Endothelial cell of umbilical vein (primary cell): ENCODE results near the gene MYO18A. TPM values are rescaled to one million over a fixed set of nuclear protein-coding genes. Genes with fewer than 3 reads are reported as not detected.

ENCODE experiments used
- BruUV-seq: library from RNA; stranded (reverse); fragments of 400-500 nt; replicated peaks from 2 replicates; lab custom pipeline; 2021; lab: Mats Ljungman, UMichigan
- CTCF ChIA-PET: fragments of 300-600, 350-600 bp; sonication (Branson Sonifier 250); formaldehyde crosslinking; loops from one replicate; lab custom pipeline; 2021; ENCODE audit warnings: antibody characterized with exemption, inconsistent platforms; lab: Charles Lee
- POLR2A ChIA-PET: fragments of 300-600, 350-600 bp; sonication (Branson Sonifier 250); formaldehyde crosslinking; loops from one replicate; lab custom pipeline; 2021; ENCODE audit warnings: antibody characterized with exemption, inconsistent platforms; lab: Charles Lee
- DNase-seq: peaks from one replicate; pipeline ENCODE4 v3.0.0-alpha.2; 2011; ENCODE audit warnings: low read depth, low spot score
- FAIRE-seq: peaks from 2 replicates; lab custom pipeline; 2011; peaks lifted over from hg19 to GRCh38; lab: Jason Lieb, UNC
- H2AFZ ChIP-seq: 2 replicates; pipeline ENCODE4 v1.6.0; 2012; ENCODE audit warnings: low read depth, low read length, control low read depth, inconsistent platforms
- H3K27ac ChIP-seq: 2 replicates; pipeline ENCODE4 v1.5.1; 2011; ENCODE audit warnings: low read depth, mild to moderate bottlenecking, control low read depth, low read length, moderate library complexity; ENCODE audit not compliant: insufficient read depth
- H3K27me3 ChIP-seq, 2 experiments: 2 replicates each; pipeline versions ENCODE4 v1.6.0 to v1.6.1; 2011; ENCODE audit warnings: low read length in 2 of 2, mixed read lengths in 1 of 2; ENCODE audit not compliant: control insufficient read depth in 2 of 2, insufficient read depth in 2 of 2
- H3K36me3 ChIP-seq, 2 experiments: 2 replicates in 1 of 2; 3 replicates in 1 of 2; pipeline ENCODE4 v1.5.1; 2011; ENCODE audit warnings: low read length in 2 of 2, mild to moderate bottlenecking in 1 of 2, moderate library complexity in 1 of 2; ENCODE audit not compliant: control insufficient read depth in 2 of 2, insufficient read depth in 2 of 2; ENCODE audit errors: extremely low read depth in 1 of 2
- H3K4me1 ChIP-seq: 3 replicates; pipeline ENCODE4 v1.5.1; 2011; ENCODE audit warnings: mild to moderate bottlenecking, low read length; ENCODE audit not compliant: control insufficient read depth, insufficient read depth; ENCODE audit errors: extremely low read depth
- H3K4me2 ChIP-seq: 2 replicates; pipeline ENCODE4 v1.6.1; 2011; ENCODE audit warnings: low read length, control low read depth, mixed read lengths; ENCODE audit not compliant: insufficient read depth
- H3K4me3 ChIP-seq, 3 experiments: fragments of 200-600 bp in 1 of 3; sonication (generic), shearing (Covaris generic) in 1 of 3; replicated peaks in 1 of 3; 2 replicates each; pipeline ENCODE4 v1.5.1; 2011 to 2016; ENCODE audit warnings: control low read depth in 3 of 3, low read length in 3 of 3, mild to moderate bottlenecking in 2 of 3, inconsistent platforms in 1 of 3, low read depth in 1 of 3, moderate library complexity in 1 of 3; ENCODE audit not compliant: insufficient read depth in 1 of 3
- H3K79me2 ChIP-seq: 2 replicates; pipeline ENCODE4 v1.6.0; 2012; ENCODE audit warnings: low read length, inconsistent platforms; ENCODE audit not compliant: control insufficient read depth, insufficient read depth
- H3K9ac ChIP-seq: replicated peaks from 2 replicates; pipeline ENCODE3; 2011; ENCODE audit warnings: low read length, control low read depth; ENCODE audit not compliant: insufficient read depth; ENCODE audit errors: extremely low read depth
- H3K9me1 ChIP-seq: replicated peaks from 3 replicates; pipeline ENCODE4 v1.6.0; 2011; ENCODE audit warnings: mild to moderate bottlenecking, low read length; ENCODE audit not compliant: control insufficient read depth, insufficient read depth; ENCODE audit errors: extremely low read depth
- H3K9me3 ChIP-seq: replicated peaks from 2 replicates; pipeline ENCODE4 v1.5.1; 2012; ENCODE audit warnings: low read length, inconsistent platforms; ENCODE audit not compliant: control insufficient read depth, insufficient read depth
- H4K20me1 ChIP-seq: replicated peaks from 2 replicates; pipeline ENCODE3; 2011; ENCODE audit warnings: mild to moderate bottlenecking, low read length; ENCODE audit not compliant: control insufficient read depth, insufficient read depth; ENCODE audit errors: extremely low read depth
- EZH2 ChIP-seq: IDR thresholded peaks from 2 replicates; pipeline ENCODE4 v1.6.1; 2012; ENCODE audit warnings: borderline replicate concordance, low read depth, mild to moderate bottlenecking, moderate library complexity, low read length, inconsistent platforms; ENCODE audit not compliant: severe bottlenecking
- FOS ChIP-seq: IDR thresholded peaks from 2 replicates; pipeline ENCODE4 v1.6.1; 2011; ENCODE audit warnings: mild to moderate bottlenecking, low read length, moderate library complexity, borderline replicate concordance; ENCODE audit not compliant: insufficient read depth
- GATA2 ChIP-seq: IDR thresholded peaks from 2 replicates; pipeline ENCODE4 v1.7.0; 2011; ENCODE audit warnings: low read depth, mild to moderate bottlenecking, moderate library complexity, mixed read lengths, low read length; ENCODE audit not compliant: insufficient read length, insufficient read depth
- JUN ChIP-seq: IDR thresholded peaks from 2 replicates; pipeline ENCODE4 v1.6.1; 2011; ENCODE audit warnings: borderline replicate concordance, low read depth; ENCODE audit not compliant: insufficient read length, insufficient read depth
- MYC ChIP-seq: IDR thresholded peaks from one replicate; pipeline ENCODE4 v1.6.1; 2011; ENCODE audit warnings: mild to moderate bottlenecking, low read depth, low read length
- POLR2A ChIP-seq: IDR thresholded peaks from 2 replicates; pipeline ENCODE4 v1.6.1; 2012; ENCODE audit warnings: low read depth, mild to moderate bottlenecking, control low read depth, low read length
- POLR2AphosphoS5 ChIP-seq: IDR thresholded peaks from 2 replicates; pipeline ENCODE4 v1.6.1; 2012; ENCODE audit warnings: low read depth, mild to moderate bottlenecking, control low read depth, low read length, moderate library complexity; ENCODE audit not compliant: insufficient read depth
- dilution Hi-C: fragments of 300-500 bp; cut with MboI; formaldehyde crosslinking; loops from one replicate; pipeline ENCODE4 v1.15.0; 2019; ENCODE audit warnings: low sequenced_read_pairs; ENCODE audit not compliant: extremely low pct_ligation_motif_present
- intact Hi-C: fragments of 100-400 bp; cut with micrococcal nuclease; formaldehyde crosslinking; loops from one replicate; pipeline ENCODE4 v1.10.0; 2022
- polyA plus RNA-seq, 4 experiments: library from polyadenylated mRNA; depleted of rRNA in 3 of 4; stranded (reverse) in 3 of 4; unstranded in 1 of 4; fragments of >200 nt; gene quantifications; 2 replicates each; pipeline versions ENCODE4 v1.2.1 to v1.2.3, GENCODE V29; 2011 to 2012; ENCODE audit warnings: missing spikeins in 1 of 4
- total RNA-seq: library from RNA; stranded (reverse); gene quantifications from 2 replicates; pipeline ENCODE4 v1.2.3, GENCODE V29; 2021
- TF ChIP-seq, protein P1 (sequence below): IDR thresholded peaks from 2 replicates; pipeline ENCODE4 v1.6.1; 2011; ENCODE audit not compliant: insufficient read depth, insufficient read length
- TF ChIP-seq, protein P2 (sequence below), 2 donors: IDR thresholded peaks; 1 replicate in 1 of 2; 2 replicates in 1 of 2; pipeline ENCODE4 v1.5.1; 2011; ENCODE audit warnings: low read length in 2 of 2, mild to moderate bottlenecking in 2 of 2, moderate library complexity in 2 of 2, control low read depth in 1 of 2, inconsistent platforms in 1 of 2, low read depth in 1 of 2; ENCODE audit not compliant: insufficient read depth in 1 of 2; ENCODE audit errors: extremely low read depth in 1 of 2

The MYO18A gene
- total and polyA plus RNA-seq, 2 donors (not counting 3 experiments of a cell fraction or from before 2014, with no cell fraction given), result 3.9 to 28.3 TPM

DNA sequence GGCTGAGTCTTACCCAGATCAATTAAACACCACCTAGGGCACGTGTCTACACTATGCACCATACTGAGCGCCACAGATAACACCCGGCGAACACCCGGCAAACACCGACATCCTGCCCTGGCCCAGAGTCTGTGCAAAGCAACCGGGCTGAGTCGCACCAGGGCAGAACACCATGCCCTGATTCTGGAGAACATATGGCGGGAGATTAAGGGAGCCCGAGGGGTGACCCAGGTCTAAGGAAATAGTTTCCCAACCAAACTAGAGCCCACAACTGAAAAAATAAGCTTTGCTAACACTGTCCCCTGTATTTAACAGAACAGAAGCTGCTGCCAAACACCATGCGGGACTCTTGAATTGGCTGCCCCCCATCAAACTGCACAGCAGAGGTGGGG, 22.1 kb downstream of the MYO18A start:
- Histone ChIP-seq H3K4me2 (no peak overlapping the region), H3K9me1 (no peaks in the 10 kb centered on the region), H3K4me1 (peaks cover 26% of the 10 kb centered on the region), H3K9me3 (no peaks in the 10 kb centered on the region), H3K9ac (no peak overlapping the region), H3K36me3 (no peaks in the 10 kb centered on the region), H3K4me3 (no peak overlapping the region), H3K79me2 (no peaks in the 10 kb centered on the region), H3K27me3 (no peaks in the 10 kb centered on the region), H4K20me1 (no peaks in the 10 kb centered on the region), H2AFZ (no peak overlapping the region), H3K27ac (no peak overlapping the region)
- intact Hi-C loops (no loop called here), dilution Hi-C loops (no loop called here)
- no TSS peak for BruUV-seq
- POLR2A ChIA-PET, result no interaction called here
- no peak for DNase-seq
- FAIRE-seq, result no peak
- no peak for TF ChIP-seq POLR2A
- CTCF ChIA-PET, result interaction anchor here (1.3 to 4.2 kb wide), 2 partner anchors 13 to 21 kb away, joined by 4 to 44 read pairs; partner anchors contain the start of gene MYO18A

DNA sequence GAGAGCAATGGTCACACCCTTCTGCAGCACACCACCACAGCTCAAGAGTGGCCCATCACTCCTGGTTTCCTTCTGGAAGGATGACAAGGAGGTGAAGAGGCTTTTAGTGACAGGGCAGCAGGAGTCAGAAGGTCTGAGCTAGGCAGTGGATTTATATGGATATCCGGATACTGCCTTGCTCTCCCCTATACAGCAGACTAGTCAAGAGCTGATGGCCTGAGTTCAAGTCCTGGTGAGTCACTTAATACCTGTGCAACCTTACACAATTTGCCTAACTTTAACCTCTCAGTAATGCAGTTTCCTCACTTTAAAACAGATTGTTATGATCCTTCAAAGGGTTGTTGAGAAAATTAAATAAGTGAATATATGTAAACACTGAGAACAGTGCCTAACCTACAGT, 22.9 kb downstream of the MYO18A start:
- no peak overlapping the region for H3K9ac ChIP-seq
- H3K36me3 ChIP-seq, result no peaks in the 10 kb centered on the region
- no peaks in the 10 kb centered on the region for H3K27me3 ChIP-seq
- no peak for DNase-seq
- no peaks in the 10 kb centered on the region for H3K79me2 ChIP-seq
- no peaks in the 10 kb centered on the region for H3K9me3 ChIP-seq
- H3K4me2 ChIP-seq, result no peak overlapping the region
- no TSS peak for BruUV-seq
- TF ChIP-seq FOS (no peak), GATA2 (no peak), MYC (no peak), EZH2 (no peak), POLR2A (no peak), JUN (no peak), POLR2AphosphoS5 (no peak)
- TF ChIP-seq, protein P1, sequence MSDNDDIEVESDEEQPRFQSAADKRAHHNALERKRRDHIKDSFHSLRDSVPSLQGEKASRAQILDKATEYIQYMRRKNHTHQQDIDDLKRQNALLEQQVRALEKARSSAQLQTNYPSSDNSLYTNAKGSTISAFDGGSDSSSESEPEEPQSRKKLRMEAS, result no peak
- TF ChIP-seq, protein P2, sequence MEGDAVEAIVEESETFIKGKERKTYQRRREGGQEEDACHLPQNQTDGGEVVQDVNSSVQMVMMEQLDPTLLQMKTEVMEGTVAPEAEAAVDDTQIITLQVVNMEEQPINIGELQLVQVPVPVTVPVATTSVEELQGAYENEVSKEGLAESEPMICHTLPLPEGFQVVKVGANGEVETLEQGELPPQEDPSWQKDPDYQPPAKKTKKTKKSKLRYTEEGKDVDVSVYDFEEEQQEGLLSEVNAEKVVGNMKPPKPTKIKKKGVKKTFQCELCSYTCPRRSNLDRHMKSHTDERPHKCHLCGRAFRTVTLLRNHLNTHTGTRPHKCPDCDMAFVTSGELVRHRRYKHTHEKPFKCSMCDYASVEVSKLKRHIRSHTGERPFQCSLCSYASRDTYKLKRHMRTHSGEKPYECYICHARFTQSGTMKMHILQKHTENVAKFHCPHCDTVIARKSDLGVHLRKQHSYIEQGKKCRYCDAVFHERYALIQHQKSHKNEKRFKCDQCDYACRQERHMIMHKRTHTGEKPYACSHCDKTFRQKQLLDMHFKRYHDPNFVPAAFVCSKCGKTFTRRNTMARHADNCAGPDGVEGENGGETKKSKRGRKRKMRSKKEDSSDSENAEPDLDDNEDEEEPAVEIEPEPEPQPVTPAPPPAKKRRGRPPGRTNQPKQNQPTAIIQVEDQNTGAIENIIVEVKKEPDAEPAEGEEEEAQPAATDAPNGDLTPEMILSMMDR (IDR thresholded peaks at IDR 0.05; ENCODE audit: extremely low read depth in 1 of 2, insufficient read depth in 1 of 2, low read depth in 1 of 2, low read length in 2 of 2), result no peak
- no peak overlapping the region for H2AFZ ChIP-seq
- H3K4me3 ChIP-seq, result no peak overlapping the region
- no peak overlapping the region for H3K27ac ChIP-seq
- FAIRE-seq, result no peak
- intact Hi-C loops (no loop called here), dilution Hi-C loops (no loop called here)
- CTCF ChIA-PET, result interaction anchor here (1.1 to 4.2 kb wide), 2 partner anchors 8 to 22 kb away, joined by 4 to 44 read pairs; partner anchors contain the start of gene MYO18A
- H4K20me1 ChIP-seq, result no peaks in the 10 kb centered on the region
- POLR2A ChIA-PET, result no interaction called here
- no peaks in the 10 kb centered on the region for H3K9me1 ChIP-seq
- H3K4me1 ChIP-seq, result peaks cover 26% of the 10 kb centered on the region
